Lower leg skin (tissue), 4 donors: ENCODE results near the gene ACCSL. TPM values are rescaled to one million over a fixed set of nuclear protein-coding genes. Genes with fewer than 3 reads are reported as not detected.

Experiments
- DNase-seq, 2 donors: peaks; one replicate each; pipeline ENCODE4 v3.0.0-alpha.2; 2019; ENCODE audit warnings: low spot score in 2 of 2
- H3K4me3 ChIP-seq: fragments of 200-600 bp; sonication (generic); 2 replicates; pipeline ENCODE4 v1.5.1; 2017; ENCODE audit warnings: mild to moderate bottlenecking, low read depth; ENCODE audit not compliant: poor library complexity, severe bottlenecking
- POLR2A ChIP-seq, 2 donors: fragments of 450-650 bp; IDR thresholded peaks; one replicate each; pipeline ENCODE4 v1.6.1; 2016 to 2017; ENCODE audit warnings: antibody characterized with exemption in 2 of 2, mild to moderate bottlenecking in 1 of 2, moderate library complexity in 1 of 2
- WGBS, 2 donors: methylation state at CpG; one replicate each; pipeline ENCODE4 v1.1.5; 2018; 5-methylcytosine and 5-hydroxymethylcytosine counted together
- intact Hi-C: fragments of 100-400 bp; cut with DNase I; formaldehyde crosslinking; loops from one replicate; pipeline ENCODE4 v1.15.0; 2023; ENCODE audit warnings: low total_unique reads
- total RNA-seq, 4 donors: library from RNA; depleted of rRNA; stranded (reverse); fragments of >200 nt; gene quantifications; one replicate each; pipeline ENCODE4 v1.1.0, GENCODE V29; 2016
- TF ChIP-seq, protein P1 (sequence below), 3 donors: fragments of 450-650 bp; IDR thresholded peaks; one replicate each; pipeline ENCODE4 v1.5.1; 2016; ENCODE audit warnings: antibody characterized with exemption in 3 of 3, mild to moderate bottlenecking in 3 of 3, moderate library complexity in 2 of 3

ACCSL gene
- total RNA-seq, 4 donors from 2014 or later = 0.13 TPM; not detected in 3

GRCh38 chr11:44049832-44050231 lies 2.1 kb downstream of the ACCSL start:
- no peak overlapping the region for H3K4me3 ChIP-seq
- 73% methylated on average over 3 of the region's 3 CpGs for WGBS, 2 donors
- no peak for TF ChIP-seq POLR2A (IDR thresholded peaks at IDR 0.05)
- TF ChIP-seq, protein P1, sequence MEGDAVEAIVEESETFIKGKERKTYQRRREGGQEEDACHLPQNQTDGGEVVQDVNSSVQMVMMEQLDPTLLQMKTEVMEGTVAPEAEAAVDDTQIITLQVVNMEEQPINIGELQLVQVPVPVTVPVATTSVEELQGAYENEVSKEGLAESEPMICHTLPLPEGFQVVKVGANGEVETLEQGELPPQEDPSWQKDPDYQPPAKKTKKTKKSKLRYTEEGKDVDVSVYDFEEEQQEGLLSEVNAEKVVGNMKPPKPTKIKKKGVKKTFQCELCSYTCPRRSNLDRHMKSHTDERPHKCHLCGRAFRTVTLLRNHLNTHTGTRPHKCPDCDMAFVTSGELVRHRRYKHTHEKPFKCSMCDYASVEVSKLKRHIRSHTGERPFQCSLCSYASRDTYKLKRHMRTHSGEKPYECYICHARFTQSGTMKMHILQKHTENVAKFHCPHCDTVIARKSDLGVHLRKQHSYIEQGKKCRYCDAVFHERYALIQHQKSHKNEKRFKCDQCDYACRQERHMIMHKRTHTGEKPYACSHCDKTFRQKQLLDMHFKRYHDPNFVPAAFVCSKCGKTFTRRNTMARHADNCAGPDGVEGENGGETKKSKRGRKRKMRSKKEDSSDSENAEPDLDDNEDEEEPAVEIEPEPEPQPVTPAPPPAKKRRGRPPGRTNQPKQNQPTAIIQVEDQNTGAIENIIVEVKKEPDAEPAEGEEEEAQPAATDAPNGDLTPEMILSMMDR (IDR thresholded peaks at IDR 0.05) = no peak
- peak in 1 of 2 donors; percentile 6 for DNase-seq
- intact Hi-C loops = no loop called here

GRCh38 chr11:44051171-44051570 lies 3.4 kb downstream of the ACCSL start:
- intact Hi-C loops = no loop called here
- H3K4me3 ChIP-seq = no peak overlapping the region

DNA sequence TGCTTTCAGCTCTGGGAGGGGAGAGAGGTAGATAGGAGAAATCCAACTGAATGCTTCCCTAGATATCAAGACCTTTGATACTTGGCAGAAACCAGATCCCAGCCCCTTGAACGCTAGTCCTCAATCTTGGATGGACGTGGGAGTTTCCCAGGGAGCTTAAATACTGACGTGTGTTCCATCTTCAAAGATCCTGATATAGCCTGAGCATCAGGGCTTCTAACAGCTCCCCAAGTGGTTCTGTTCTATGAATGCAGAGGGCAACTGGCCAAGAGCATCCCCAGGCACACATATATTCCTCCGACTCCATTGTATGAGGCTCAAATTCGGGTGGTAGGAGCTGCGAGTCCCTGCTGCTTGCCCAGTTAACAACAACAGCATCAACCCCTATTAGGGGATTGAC lies 9.6 kb downstream of the ACCSL start:
- H3K4me3 ChIP-seq = no peak overlapping the region
- intact Hi-C loops = no loop called here
- TF ChIP-seq POLR2A (IDR thresholded peaks at IDR 0.05) = no peak
- TF ChIP-seq, protein P1 (IDR thresholded peaks at IDR 0.05) = no peak
- WGBS, 2 donors = 88 to 93% methylated on average over 6 of the region's 6 CpGs
- peak in 1 of 2 donors; percentile 9 for DNase-seq

More at GRCh38 chr11:44051171-44051570, 3.4 kb downstream of the ACCSL start:
- TF ChIP-seq, protein P1 (IDR thresholded peaks at IDR 0.05) = no peak
- TF ChIP-seq POLR2A (IDR thresholded peaks at IDR 0.05) = no peak
- peak in 1 of 2 donors; percentile 50 for DNase-seq
- 92 to 100% methylated on average over 4 of the region's 4 CpGs for WGBS, 2 donors

- TF ChIP-seq, protein P1 (IDR thresholded peaks at IDR 0.05) = no peak
- TF ChIP-seq POLR2A (IDR thresholded peaks at IDR 0.05) = no peak
- 89 to 90% methylated on average over 6 of the region's 6 CpGs for WGBS, 2 donors
- peak in 1 of 2 donors; percentile 46 for DNase-seq
- no peak overlapping the region for H3K4me3 ChIP-seq
- intact Hi-C loops = no loop called here
Measured at GRCh38 chr11:44058275-44058674, 10.5 kb downstream of the ACCSL start.

DNA sequence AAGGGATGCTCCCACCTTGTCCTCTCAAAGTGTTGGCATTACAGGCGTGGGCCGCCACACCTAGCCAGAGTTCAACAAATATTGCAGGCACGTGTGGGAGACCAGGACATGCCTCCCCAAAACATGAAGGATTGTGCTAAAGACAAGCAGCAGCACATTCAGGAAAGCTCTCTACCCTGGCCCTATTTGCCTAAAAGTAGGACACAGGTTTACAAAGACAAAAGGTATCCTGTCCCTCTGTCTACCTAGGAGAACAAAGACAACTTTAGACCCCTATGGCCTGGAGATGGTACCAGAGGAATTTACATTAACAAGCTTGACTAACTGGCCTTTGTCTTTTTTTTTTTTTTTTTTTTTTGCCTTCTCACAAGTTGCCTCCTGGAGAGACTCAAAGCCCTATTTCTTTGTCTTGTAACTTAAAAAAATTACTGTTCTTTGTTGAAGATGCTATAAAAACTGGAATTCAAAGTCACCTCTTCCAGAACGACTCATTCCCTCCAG lies 17.4 kb downstream of the ACCSL start:
- H3K4me3 ChIP-seq = no peak overlapping the region
- DNase-seq = peak in 1 of 2 donors; percentile 71
- 42 to 54% methylated on average over 4 of the region's 4 CpGs for WGBS, 2 donors
- TF ChIP-seq POLR2A (IDR thresholded peaks at IDR 0.05) = no peak
- TF ChIP-seq, protein P1 (IDR thresholded peaks at IDR 0.05) = no peak
- intact Hi-C loops = no loop called here
